HG03442 (cell line): ENCODE results near the gene NAPA.

Source experiments
- ATAC-seq: cut with Tn5 transposase; IDR thresholded peaks from one replicate; pipeline ENCODE4 v1.9.1; 2021; ENCODE audit warnings: mild to moderate bottlenecking, moderate library complexity; ENCODE audit not compliant: unreplicated experiment

Gene NAPA

GRCh38 chr19:47464675-47465419, 50.0 kb downstream of the NAPA start:
- ATAC-seq, result no peak

GRCh38 chr19:47461876-47462275, 53.0 kb downstream of the NAPA start:
- ATAC-seq, result no peak

- no peak for ATAC-seq
Measured at GRCh38 chr19:47459477-47459876, 55.4 kb downstream of the NAPA start.

GRCh38 chr19:47458672-47459071, 56.2 kb downstream of the NAPA start:
- no peak for ATAC-seq

GRCh38 chr19:47456721-47457474, 58.0 kb downstream of the NAPA start:
- ATAC-seq, result no peak

GRCh38 chr19:47450478-47450877, 64.4 kb downstream of the NAPA start:
- ATAC-seq, result no peak

GRCh38 chr19:47448360-47448727, 66.5 kb downstream of the NAPA start:
- ATAC-seq, result no peak

GRCh38 chr19:47447470-47448359, 67.1 kb downstream of the NAPA start:
- ATAC-seq, result no peak

GRCh38 chr19:47446534-47447469, 68.1 kb downstream of the NAPA start:
- ATAC-seq, result no peak

- ATAC-seq, result no peak
Measured at GRCh38 chr19:47445937-47446402, 68.9 kb downstream of the NAPA start.

- ATAC-seq, result no peak
Measured at GRCh38 chr19:47445527-47445926, 69.3 kb downstream of the NAPA start.

- no peak for ATAC-seq
Measured at GRCh38 chr19:47444388-47444821, 70.5 kb downstream of the NAPA start.

- ATAC-seq, result no peak
Measured at GRCh38 chr19:47443331-47443730, 71.5 kb downstream of the NAPA start.

- ATAC-seq, result no peak
Measured at GRCh38 chr19:47438793-47439220, 76.1 kb downstream of the NAPA start.
